A673 (cell line): ENCODE results near the gene CCDC57.

Source experiments
- EZH2 ChIP-seq: fragments of 200-600 bp; sonication (generic); IDR thresholded peaks from 2 replicates; pipeline ENCODE4 v1.6.1; 2017; ENCODE audit warnings: borderline replicate concordance, low read depth, mild to moderate bottlenecking, mixed read lengths, antibody characterized with exemption, low read length; ENCODE audit not compliant: poor library complexity, severe bottlenecking
- TF ChIP-seq, protein P1 (sequence below): fragments of 300-800, 200-600 bp; sonication (generic); conservative IDR thresholded peaks from 2 replicates; pipeline ENCODE4 v1.5.1; 2017; ENCODE audit warnings: low read depth, mild to moderate bottlenecking, antibody characterized with exemption, low read length, moderate library complexity, mixed read lengths

DNA sequence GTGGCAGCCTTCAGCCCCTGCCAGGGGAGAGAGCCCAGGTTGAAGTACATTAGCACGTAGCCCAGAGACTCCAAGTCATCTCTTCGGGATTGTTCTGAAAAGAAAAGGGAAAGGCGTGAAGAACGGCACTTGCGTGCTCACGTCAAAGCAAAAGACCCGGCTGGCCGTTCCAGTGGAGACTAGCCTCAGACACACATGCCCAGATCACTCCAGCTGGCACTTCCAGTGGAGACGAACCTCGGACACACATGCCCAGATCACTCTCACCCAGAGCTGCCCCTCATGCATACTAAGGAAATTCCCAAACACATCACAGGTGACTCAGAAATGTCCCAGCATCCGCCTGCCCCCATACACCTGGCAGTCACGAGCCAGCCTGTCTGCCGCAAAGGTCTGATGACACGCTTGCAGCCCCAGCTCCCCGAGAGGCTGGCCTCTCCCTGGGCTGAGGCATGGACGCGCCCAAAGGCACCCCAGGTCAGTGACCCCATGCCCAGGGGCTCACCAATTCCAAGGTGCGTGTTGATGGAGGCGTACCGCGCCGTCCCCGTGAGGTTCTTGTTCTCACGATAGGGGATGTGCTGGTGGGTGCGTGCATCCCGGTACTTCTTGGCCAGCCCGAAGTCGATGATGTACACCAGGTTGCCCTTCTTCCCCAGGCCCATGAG, 40.0 kb upstream of the CCDC57 start:
- TF ChIP-seq, protein P1, sequence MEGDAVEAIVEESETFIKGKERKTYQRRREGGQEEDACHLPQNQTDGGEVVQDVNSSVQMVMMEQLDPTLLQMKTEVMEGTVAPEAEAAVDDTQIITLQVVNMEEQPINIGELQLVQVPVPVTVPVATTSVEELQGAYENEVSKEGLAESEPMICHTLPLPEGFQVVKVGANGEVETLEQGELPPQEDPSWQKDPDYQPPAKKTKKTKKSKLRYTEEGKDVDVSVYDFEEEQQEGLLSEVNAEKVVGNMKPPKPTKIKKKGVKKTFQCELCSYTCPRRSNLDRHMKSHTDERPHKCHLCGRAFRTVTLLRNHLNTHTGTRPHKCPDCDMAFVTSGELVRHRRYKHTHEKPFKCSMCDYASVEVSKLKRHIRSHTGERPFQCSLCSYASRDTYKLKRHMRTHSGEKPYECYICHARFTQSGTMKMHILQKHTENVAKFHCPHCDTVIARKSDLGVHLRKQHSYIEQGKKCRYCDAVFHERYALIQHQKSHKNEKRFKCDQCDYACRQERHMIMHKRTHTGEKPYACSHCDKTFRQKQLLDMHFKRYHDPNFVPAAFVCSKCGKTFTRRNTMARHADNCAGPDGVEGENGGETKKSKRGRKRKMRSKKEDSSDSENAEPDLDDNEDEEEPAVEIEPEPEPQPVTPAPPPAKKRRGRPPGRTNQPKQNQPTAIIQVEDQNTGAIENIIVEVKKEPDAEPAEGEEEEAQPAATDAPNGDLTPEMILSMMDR = no peak
- no peak for TF ChIP-seq EZH2
